GM19025 (cell line): Measurements from ENCODE around the gene TMOD2.

ENCODE experiments used
- ATAC-seq: cut with Tn5 transposase; IDR thresholded peaks from one replicate; pipeline ENCODE4 v1.9.1; 2021; ENCODE audit warnings: mild to moderate bottlenecking, low read depth, moderate library complexity; ENCODE audit not compliant: unreplicated experiment

TMOD2 gene

DNA sequence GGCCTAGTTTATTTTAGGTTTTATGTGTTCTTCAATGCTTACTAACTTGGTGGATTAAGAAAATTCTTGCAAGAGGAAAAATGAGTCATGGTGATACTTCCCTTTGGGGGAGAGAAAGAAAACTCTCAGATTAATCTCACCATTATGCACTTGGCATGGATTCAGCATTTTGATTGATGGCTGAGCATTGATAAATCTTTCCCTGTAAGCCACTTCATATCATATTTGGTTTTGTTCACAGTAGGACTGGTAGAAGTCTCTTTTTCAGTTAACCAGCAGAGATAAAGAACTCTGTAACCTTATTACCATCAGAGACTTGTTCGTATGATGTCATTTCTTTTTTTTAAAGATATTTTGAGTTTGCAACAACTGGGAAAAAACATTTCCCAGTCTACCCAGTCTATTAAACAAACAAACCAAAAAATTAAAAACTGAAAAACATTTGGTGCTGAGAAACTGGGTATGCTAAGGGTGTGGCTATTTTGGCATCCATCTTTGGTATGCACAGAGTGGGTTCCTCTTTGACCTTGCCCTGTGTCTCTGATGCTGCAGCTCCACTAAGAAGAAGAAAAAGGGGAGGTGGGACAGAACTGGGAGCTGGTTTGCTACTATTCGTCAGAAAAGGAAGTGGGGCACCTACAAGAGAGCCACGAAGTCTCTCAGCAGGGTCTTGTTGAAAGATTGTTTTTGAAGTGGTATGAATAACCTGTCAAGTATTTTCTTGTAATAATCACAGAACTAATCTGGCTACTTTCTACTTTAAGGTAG lies 95.2 kb downstream of the TMOD2 start:
- no peak for ATAC-seq

DNA sequence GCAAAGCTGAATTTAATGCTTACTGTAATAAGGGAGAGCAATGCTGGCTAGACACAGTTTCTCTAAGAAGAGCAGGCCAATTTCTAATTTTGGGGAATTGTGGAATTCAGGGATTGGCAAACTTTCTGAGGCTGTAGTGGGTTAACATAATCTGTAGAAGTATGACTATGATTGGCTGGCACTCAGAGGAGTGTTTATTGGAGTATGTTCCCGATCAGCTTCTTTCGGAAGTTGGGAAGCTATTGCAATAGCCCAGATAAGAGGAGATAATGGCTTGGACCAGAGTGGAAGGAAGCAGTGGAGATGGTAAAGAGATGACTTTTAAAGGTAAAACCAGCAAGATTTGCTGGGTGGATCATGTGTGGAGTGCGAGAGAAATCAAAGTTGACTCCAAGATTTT lies 97.4 kb downstream of the TMOD2 start:
- ATAC-seq, result no peak

- ATAC-seq, result no peak
Observed at GRCh38 chr15:51849860-51850259, 98.5 kb downstream of the TMOD2 start.

DNA sequence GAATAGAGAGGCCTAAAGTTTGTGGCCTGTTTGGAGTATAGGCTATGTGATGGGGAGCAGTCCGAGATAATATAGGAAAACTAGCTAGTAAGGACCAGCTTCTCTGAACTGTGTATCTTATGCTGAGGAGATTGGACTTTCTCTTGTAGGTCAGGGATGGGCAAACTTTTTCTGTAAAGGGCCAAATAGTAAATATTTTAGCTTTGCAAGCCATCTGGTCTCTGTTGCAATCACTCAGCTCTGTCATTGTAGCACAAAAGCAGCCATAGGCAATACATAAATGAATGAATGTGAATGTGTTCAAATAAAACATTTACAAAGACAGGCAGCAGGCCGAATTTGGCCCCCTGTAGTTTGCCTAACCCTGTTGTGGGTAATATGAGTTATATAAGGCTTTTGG lies 102.6 kb downstream of the TMOD2 start:
- ATAC-seq, result no peak

DNA sequence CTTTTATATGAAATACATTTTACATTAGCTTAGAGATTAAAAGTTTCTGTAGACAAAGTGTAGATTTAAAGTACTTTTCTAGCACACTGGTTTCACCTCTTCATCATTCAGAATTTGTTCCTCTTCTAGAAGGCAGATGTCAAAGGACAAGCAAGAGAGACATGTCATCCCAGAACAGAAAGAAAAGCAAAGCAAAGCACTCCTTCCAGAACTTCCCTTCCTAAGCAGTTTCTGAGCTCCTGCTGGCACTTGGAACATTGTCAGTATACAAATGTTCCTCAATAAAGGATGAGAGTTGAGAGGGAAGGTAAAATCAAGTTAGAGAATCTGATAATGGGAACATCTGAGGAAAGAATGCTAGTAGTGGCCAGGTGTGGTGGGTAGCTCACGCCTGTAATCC lies 104.2 kb downstream of the TMOD2 start:
- no peak for ATAC-seq

DNA sequence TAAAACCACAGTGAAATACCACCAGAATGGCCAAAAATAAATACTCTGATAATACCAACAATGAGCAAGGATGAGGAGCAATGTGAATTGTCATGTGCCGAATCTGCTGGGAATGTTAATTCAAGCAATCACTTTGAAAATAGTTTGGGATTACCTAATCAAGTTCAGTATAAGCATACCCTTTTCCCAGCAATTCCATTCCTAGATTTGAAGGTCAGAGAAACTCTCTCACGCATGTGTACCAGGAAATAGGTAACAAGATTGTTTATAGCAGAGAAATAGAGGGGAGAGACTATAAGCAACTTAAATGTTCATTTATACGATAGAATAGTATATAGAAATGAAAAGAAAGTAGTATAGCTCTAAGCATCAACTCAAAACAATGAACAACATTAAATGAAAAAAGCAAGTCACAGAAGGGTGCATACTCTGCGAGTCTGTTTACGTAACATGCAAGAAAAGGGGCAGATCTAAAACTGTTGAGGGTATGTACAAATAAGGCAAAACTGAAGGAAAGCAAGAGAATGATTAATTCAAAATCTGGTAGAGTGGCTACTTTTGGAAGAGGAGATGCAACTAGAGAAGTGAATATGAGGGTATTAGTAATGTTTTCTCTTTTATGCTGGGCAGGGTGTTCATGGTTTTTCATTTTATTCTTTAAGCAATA lies 105.5 kb downstream of the TMOD2 start:
- no peak for ATAC-seq

- no peak for ATAC-seq
Observed at GRCh38 chr15:51861557-51862359, 110.4 kb downstream of the TMOD2 start.

DNA sequence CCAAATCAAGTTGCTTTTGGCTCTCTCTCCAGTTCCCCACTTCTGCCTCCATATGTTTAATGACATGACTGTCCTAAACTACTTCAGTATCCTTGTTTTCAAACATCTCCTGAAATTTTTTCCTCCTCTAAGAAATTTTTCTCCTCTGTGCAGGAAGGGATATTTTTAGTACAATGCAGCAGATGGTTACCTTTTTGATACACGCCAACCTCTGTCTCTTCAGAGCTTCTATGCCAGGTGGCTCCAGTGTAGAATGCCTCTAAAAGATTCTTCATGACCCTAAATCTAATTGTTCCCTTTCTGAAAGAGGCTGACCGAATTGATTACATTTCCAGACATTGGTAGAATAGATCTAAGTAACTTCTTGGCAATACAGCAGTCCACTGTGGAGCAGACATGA lies 111.7 kb downstream of the TMOD2 start:
- ATAC-seq, result no peak

- no peak for ATAC-seq
Observed at GRCh38 chr15:51864408-51865056, 113.1 kb downstream of the TMOD2 start.

DNA sequence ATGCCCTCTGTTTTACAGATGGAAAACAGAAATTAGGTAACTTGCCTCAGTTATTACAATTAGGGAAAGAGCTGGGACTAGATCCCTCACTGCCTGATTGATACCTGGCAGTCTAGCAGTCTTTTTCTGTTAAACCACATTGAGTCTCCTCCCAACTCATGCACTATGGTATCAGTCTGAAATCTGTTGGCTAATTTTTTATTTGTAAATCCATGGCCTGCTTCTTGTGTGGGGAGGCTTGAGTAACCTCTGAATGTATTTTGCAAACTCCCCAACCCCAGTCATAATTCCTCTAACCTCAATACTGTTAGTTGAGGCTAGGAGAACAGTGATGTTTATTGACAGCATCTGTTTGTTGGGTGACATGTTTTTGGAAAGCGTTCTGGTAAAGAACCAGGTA lies 113.9 kb downstream of the TMOD2 start:
- no peak for ATAC-seq
